HG02884 (cell line): Measurements from ENCODE around the gene VPS9D1.
"Not testable (repeated sequence)": the region's sequence is repeated elsewhere in the genome, so short reads cannot be mapped to it uniquely, and the experiment has no call there.

Experiments used
- ATAC-seq: cut with Tn5 transposase; IDR thresholded peaks from one replicate; pipeline ENCODE4 v1.9.1; 2021; ENCODE audit warnings: mild to moderate bottlenecking, moderate library complexity; ENCODE audit not compliant: unreplicated experiment

Gene VPS9D1

DNA sequence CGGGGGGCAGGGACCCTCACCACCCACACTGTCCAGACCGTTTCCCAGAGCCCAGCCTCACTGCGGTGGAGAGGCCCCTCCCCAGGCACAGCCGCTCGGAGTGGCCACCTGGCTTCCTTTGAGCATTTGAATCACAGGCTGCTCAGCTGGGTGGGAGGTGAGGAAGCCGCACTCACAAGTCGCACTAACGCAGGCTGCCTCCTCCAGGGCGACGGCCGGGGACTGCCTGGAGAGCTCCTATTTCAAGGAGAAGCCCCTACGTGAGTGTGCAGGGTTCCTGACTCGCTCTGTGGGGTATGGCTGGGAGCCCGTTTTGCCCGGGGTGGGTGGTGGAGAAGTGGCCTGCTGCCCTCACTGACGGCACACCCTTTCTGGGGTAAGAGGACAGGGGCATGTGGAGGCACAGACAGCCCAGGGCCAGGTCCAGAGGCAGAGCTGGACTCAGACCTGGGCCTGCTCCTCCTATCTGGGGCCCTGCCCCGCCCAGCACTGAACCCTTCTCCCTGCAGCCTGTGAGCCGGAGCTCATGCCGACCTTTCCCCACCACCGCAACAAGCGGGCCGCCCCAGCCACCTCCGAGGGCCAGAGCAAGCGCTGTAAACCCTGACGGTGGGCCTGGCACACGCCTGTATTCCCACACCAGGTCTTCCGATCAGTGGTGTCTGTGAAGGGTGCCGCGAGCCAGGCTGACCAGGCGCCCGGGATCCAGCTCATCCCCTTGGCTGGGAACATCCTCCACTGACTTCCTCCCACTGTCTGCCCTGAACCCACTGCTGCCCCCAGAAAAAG lies 25.4 kb downstream of the VPS9D1 start:
- no peak for ATAC-seq

GRCh38 chr16:89694784-89695085 lies 26.0 kb downstream of the VPS9D1 start:
- not testable (repeated sequence) for ATAC-seq

- ATAC-seq = no peak
Measured at GRCh38 chr16:89693931-89694783, 26.5 kb downstream of the VPS9D1 start.

DNA sequence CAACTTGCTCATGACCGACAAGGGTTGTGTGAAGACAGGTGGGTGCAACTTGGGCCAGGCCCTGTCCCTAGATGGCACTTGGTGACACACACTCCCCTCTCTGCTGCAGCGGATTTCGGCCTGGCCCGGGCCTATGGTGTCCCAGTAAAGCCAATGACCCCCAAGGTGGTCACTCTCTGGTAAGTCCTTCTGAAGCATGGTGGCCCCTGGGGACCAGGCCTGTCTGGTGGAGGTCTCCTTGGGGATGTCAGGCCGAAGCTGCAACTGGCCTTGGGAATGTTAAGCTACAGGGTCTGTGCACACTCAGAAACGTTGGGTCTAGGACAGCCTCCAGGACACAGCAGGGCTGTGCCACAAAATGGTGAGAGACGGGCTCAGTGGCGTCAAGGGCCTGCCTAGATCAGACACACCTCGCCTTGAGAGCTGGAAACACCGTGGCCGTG lies 27.4 kb downstream of the VPS9D1 start:
- ATAC-seq = no peak

DNA sequence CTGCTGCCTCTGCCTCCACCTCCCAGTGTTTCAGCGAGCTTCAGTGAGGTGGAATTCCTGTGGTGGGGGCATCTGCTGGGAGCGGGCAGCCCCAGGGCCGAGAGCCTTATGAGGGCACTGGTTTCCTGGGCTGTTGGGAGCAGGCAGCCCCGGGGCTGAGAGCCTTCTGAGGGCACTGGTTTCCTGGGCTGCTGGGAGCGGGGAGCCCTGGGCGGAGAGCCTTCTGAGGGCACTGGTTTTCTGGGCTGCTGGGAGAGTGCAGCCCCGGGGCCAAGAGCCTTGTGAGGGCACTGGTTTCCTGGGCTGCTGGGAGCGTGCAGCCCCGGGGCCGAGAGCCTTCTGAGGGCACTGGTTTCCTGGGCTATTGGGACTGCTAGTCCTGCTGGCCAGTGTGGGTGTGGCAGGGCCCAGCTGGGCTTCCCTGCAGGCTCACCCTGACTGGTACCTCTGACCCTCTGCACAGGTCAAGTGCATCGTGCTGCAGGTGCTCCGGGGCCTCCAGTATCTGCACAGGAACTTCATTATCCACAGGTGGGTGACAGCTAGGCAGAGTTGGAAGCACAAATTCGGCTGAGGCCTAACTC lies 28.6 kb downstream of the VPS9D1 start:
- no peak for ATAC-seq

DNA sequence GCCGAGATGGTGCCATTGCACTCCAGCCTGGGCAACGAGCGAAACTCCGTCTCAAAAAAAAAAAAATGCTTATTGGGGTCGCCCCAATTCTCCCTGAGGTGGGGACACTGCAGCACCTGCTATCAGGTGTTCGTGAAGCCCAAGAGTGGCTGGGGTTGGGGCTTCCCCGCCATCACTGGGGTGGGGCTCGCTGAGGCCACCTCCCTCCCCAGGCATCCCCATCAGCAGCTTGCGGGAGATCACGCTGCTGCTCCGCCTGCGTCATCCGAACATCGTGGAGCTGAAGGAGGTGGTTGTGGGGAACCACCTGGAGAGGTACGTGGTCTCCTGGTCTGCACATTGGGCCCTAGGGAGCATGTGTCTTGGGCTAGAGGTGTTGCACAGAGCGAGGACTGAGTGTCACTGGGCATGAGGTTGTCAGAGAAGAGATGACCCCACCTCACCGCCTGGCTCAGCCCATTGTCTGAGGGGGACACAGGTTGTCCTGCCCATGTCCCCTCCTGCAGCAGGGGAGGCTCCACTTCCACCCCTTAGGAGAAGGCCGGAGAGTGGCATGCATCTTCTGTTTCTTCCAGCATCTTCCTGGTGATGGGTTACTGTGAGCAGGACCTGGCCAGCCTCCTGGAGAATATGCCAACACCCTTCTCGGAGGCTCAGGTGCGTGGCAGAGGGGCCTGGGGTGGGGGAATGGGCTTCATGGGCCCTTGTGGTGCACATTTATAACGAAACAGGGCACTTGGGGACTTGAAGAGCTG lies 29.3 kb downstream of the VPS9D1 start:
- no peak for ATAC-seq

DNA sequence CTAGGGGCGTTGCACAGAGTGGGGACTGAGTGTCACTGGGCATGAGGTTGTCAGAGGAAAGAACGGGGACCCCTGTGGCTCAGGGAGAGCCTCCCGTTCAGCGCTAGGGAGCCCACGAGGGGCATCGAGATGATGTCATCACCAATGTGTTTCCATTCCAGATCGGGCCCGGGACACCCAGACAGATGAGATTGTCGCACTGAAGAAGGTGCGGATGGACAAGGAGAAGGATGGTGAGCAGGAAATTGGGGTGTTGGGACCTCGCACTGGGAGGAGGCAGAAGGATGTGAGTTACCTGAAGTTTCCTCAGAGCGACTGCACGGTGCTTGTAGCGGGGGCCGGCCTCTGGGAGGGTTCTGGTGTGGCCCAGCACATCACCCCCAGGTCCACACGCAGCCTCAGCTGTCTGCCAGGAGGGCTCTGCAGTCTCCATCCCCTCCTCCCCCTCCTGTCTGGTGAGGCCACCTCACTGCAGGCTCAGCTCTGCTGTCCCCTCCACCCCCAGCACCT lies 30.3 kb downstream of the VPS9D1 start:
- ATAC-seq = no peak

- not testable (repeated sequence) for ATAC-seq
Measured at GRCh38 chr16:89689621-89690020, 31.1 kb downstream of the VPS9D1 start.

- no peak for ATAC-seq
Measured at GRCh38 chr16:89689142-89689541, 31.6 kb downstream of the VPS9D1 start.

DNA sequence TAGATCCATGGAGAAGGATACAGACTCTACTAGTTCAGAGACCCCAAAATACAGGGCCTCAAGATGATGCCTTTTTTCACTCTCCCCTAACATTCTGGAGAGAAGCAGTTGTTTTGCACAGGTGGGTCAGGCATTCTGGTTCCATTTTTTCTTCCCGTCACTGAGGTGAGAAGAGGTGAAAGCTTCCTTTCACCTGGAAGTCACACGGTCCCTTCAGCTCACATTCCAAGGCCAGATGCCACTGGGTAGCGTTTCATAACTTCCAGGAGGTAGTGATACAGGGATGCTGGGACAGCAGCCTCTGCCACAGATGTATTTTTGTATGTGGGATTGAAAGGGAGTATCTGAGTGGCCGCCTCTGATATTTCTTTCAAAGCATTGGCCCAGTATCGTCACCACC lies 32.3 kb downstream of the VPS9D1 start:
- no peak for ATAC-seq

DNA sequence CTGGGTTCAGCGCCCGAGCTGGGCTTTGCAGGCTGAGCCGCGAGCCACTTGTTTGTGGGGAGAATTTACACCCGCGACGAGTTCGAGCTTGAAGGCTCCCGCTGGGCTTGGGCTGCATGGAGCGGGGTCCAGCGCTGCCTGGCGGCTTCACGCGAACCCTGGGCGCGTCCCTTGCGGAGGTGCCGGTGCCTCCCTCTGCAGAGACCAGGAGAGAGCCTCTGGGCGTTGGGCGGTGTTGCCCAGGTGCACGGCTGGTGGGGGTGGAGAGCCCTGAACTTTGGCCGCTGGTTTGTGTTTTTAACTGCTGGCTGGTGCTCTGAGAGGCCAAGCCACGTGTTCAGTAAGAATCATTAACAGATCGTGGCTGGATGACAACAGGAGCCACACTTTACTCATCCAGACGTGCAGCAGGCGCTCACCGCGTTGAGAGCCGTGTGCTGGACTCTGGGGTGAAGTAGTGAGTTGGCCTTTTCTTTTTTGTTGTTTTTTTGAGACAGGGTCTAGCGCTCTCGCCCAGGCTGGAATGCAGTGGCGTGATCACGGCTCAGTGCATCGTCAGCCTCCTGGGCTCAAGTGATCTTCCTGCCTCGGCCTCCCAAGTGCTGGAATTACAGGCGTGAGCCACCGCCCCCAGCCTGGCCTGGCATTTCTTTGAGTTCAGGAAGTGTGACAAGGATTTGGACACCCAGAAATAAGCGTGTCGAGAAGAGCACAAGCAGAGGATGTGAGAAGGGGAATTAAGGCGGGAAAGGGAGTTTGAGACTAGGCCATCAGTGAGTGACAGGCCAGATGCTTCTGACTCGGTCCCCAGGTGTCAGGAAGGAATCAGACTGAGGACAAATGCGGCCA lies 33.4 kb downstream of the VPS9D1 start:
- ATAC-seq = peak; percentile 18

- peak; percentile 81 for ATAC-seq
Measured at GRCh38 chr16:89686520-89687091, 34.1 kb downstream of the VPS9D1 start, which contains the start of gene CDK10. Gene CDK10, plus strand, starts transcription at chr16:89686689. Its CDS starts 22 bp downstream, at chr16:89686711.

DNA sequence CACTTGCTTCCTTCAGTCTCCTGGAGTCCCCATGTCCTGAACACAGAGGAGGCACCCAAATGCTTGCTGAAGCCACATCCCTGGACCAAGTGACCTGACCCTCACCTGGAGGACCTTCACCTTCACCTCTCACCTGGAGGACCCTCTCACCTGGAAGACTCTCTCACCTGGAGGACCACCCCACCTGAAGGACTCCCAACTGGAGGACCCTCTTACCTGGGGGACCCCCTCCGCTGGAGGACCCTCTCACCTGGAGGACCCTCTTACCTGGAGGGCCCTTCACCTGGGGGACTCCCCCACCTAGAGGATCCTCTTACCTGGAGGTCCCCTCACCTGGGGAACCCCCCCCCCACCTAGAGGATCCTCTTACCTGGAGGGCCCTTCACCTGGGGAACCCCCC lies 34.8 kb downstream of the VPS9D1 start:
- ATAC-seq = no peak

DNA sequence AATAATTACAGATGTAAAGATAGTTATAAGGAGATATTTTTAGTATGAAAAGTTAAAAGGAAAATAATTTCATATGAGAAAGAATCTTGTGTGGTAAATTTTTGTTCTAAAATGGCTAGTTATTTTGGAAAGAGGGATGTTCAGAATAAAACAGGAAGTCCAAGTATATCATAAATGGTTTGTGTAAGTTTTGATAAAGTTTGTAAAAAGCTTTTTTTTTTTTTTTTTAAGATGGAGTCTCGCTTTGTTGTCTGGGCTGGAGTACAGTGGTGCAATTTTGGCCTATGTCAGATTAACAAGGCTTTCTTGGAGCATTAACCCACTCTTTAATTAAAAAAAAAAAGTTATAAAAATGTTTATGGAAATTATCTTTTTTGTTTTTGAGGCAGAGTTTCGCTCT lies 42.4 kb downstream of the VPS9D1 start:
- ATAC-seq = no peak

DNA sequence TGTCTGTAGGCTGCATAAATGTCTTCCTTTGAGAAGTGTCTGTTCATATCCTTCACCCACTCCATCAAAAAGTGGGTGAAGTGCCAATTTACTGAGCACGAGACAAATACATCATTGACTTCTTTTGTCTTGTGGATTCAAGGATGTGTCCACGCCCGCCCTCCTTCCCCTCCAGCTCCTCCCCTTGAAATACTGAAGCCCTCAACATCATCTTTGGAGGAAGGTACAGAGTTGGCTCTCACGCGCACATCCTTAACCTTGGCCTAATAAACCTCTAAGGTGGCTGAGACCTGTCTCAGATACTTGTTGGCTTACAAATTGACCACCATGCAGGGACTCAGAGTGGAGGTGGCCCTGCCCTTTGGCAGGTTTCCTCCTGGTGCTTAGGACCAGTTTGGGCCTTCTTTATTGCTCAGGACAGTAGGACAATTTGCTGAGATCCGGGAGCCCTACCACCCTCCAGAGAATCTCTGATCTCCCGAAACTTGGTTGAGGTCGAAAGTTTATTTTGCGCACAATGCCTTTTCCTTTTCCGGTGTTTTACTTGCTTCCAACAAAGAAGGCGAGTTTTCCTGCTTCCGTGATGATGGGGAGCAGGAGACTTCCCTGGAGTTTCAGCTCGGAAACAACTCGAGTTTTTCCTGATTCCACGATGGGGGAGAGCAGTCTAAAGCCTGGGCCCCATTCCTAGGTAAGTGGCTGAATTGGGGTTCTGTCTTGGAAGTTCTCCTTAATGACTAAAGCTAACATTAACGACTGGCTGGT lies 48.3 kb downstream of the VPS9D1 start:
- no peak for ATAC-seq

DNA sequence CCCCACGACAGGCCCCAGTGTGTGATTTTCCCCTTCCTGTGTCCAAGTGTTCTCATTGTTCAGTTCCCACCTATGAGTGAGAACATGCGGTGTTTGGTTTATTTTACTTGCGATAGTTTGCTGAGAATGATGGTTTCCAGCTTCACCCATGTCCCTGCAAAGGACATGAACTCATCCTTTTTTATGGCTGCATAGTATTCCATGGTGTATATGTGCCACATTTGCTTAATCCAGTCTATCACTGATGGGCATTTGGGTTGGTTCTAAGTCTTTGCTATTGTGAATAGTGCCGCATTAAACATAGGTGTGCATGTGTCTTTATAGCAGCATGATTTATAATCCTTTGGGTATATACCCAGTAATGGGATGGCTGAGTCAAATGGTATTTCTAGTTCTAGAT lies 49.1 kb downstream of the VPS9D1 start:
- not testable (repeated sequence) for ATAC-seq

- ATAC-seq = no peak
Measured at GRCh38 chr16:89670496-89671431, 49.9 kb downstream of the VPS9D1 start.

DNA sequence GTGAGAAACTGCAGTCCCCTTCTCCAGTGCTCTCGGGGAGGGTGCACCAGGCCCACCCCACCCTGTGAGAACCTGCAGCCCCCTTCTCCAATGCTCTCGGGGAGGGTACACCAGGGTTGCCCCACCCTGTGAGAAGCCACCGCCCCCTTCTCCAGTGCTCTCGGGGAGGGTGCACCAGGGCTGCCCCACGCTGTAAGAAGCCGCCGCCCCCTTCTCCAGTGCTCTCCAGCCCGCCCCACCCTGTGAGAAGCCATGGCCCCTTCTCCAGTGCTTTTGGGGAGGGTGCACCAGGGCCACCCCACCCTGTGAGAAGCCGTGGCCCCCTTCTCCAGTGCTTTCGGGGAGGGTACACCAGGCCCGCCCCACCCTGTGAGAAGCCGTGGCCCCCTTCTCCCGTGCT lies 50.9 kb downstream of the VPS9D1 start:
- no peak for ATAC-seq
